ENCODE data around the gene POGZ. TPM values are rescaled to one million over a fixed set of nuclear protein-coding genes. Genes with fewer than 3 reads are reported as not detected.

Gene POGZ
- 11.5 and 22.1 TPM in 2 replicates for polyA plus RNA-seq

GRCh38 chr1:151459331-151460046 lies at the start of gene POGZ:
Gene POGZ (minus strand): TSS chr1:151459494. CDS start chr1:151442204, 17,290 bp downstream.

DNA sequence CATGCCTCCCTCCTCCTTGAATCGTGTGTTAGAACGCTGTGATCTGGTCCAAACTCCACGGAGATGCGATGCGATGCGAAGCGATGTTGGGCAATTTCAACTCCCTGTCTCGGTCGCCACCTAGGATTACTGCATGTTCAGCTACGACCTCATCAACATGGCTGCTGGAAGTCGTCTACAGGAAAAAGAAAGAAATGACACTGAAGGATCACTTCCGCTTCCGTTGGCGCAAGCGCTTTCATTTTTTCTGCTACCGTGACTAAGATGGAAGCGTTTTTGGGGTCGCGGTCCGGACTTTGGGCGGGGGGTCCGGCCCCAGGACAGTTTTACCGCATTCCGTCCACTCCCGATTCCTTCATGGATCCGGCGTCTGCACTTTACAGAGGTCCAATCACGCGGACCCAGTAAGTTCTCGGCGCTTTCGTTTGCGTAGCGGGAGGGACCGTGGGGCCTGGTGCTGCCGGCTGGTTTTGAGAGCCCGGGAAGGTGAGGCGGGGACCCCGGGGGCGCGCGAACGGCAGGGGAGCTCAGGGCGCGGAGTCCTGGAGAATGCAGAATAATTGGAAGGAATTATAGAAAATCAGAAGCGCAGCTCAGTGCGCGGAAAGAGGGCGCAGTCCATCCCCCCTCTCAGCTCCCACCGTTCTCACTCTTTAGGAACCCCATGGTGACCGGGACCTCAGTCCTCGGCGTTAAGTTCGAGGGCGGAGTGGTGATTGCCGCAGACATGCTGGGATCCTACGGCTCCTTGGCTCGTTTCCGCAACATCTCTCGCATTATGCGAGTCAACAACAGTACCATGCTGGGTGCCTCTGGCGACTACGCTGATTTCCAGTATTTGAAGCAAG lies 59.7 kb downstream of the POGZ start, which contains the start of gene PSMB4:
Gene PSMB4, plus strand, starts transcription at position 250 of the 848 bp plus-strand sequence. Its CDS starts 15 bp downstream, at position 265.

DNA sequence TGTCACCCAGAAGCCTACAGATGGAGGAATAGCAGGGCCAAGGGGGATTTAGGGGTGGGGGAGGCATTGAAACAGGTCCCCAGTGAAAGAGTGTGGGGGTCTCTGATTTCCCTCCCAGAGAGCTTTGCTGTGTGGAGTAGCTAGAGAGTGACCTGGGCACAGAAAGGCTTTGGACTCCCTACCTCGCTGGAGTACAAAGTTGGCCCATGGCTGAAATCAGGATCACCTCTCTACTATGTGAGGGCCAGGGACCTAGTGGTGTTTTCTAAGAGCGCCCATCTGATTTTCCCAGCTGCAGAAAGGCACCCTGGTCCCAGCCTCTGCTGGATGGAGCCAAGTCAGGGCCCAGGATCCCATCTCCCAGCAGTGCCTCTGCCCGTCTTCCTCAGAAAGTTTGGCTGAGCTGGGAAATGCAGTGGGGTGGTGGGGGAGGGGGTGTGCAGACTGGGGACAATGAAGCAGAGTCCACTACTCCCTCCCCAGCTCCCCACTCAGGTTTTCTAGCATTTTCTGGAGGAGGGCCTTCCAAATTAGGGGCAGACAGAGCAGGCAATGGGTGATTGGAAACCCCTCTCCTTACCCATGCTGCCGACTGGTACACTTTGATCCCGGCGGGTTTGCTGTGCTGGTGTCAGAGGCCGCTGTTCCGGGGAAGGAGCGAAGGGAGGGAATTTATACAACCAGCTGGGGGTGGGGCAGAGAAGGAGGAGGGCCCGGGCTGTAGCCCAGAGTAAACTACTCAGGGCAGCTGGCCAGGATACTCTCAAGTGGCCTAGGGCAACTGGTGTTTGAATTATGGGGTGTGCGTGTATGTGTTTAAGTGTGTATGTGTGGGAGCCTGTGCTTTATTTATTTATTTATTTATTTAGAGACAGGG lies 87.0 kb downstream of the POGZ start, which contains the start of gene SELENBP1:
Gene SELENBP1, minus strand, starts transcription at position 648 of the 877 bp plus-strand sequence. Its CDS starts 64 bp downstream, at position 584.

Other genes starting within 250 kb of the POGZ start
- gene PSMD4, start 204.8 kb downstream of the POGZ start, polyA plus RNA-seq: 80.4 and 119 TPM in 2 replicates
- gene ZNF687, start 177.2 kb downstream of the POGZ start, polyA plus RNA-seq: 0.07 and 0.34 TPM in 2 replicates
- 4.3 and 6.1 TPM in 2 replicates for gene PI4KB, start 132.1 kb downstream of the POGZ start, polyA plus RNA-seq
- gene RFX5, start 112.2 kb downstream of the POGZ start, polyA plus RNA-seq: 1.5 and 1.9 TPM in 2 replicates
- 0.83 and 1.7 TPM in 2 replicates for gene SELENBP1, start 86.8 kb downstream of the POGZ start, polyA plus RNA-seq
- gene PSMB4, start 59.9 kb downstream of the POGZ start, polyA plus RNA-seq: 351 and 394 TPM in 2 replicates
- gene CGN, start 51.9 kb upstream of the POGZ start, polyA plus RNA-seq: 0.18 and 1.5 TPM in 2 replicates
- 11.1 and 11.7 TPM in 2 replicates for gene TUFT1, start 80.8 kb upstream of the POGZ start, polyA plus RNA-seq
- gene SNX27, start 152.6 kb upstream of the POGZ start, polyA plus RNA-seq: 28.4 and 48.5 TPM in 2 replicates

Data from Purkinje cell (primary cell).